HEK293T (cell line): ENCODE data around the gene PTPN3.
"Not testable (repeated sequence)": the region's sequence is repeated elsewhere in the genome, so short reads cannot be mapped to it uniquely, and the experiment has no call there.

Experiments
- CTCF ChIA-PET: fragments of 350-600 bp; formaldehyde crosslinking; extraction: SDS; loops from one replicate; lab custom pipeline; 2021; ENCODE audit warnings: antibody characterized with exemption, inconsistent platforms; lab: Yijun Ruan, JAX
- POLR2A ChIA-PET: fragments of 350-600 bp; formaldehyde crosslinking; extraction: SDS; loops from one replicate; lab custom pipeline; 2020; ENCODE audit warnings: antibody characterized with exemption, inconsistent platforms; lab: Yijun Ruan, JAX
- DNase-seq: peaks from one replicate; pipeline ENCODE4 v3.0.0; 2012; ENCODE audit warnings: mixed read lengths; ENCODE audit errors: extremely low spot score
- ARNT ChIP-seq: fragments of 450-650 bp; IDR thresholded peaks from 2 replicates; pipeline ENCODE4 v1.6.1; 2017; ENCODE audit warnings: mild to moderate bottlenecking
- BHLHE40 ChIP-seq: fragments of 450-650 bp; IDR thresholded peaks from 2 replicates; pipeline ENCODE4 v1.6.1; 2016; ENCODE audit warnings: mild to moderate bottlenecking, moderate library complexity, borderline replicate concordance
- CTBP1 ChIP-seq: fragments of 450-650 bp; IDR thresholded peaks from 2 replicates; pipeline ENCODE4 v1.6.1; 2016; ENCODE audit warnings: borderline replicate concordance
- ELF4 ChIP-seq: fragments of 450-650 bp; IDR thresholded peaks from 2 replicates; pipeline ENCODE4 v1.6.1; 2017; ENCODE audit warnings: antibody characterized with exemption
- FOXA1 ChIP-seq: fragments of 450-650 bp; IDR thresholded peaks from 2 replicates; pipeline ENCODE4 v1.6.1; 2016; ENCODE audit warnings: mild to moderate bottlenecking
- FOXK2 ChIP-seq: fragments of 450-650 bp; IDR thresholded peaks from 2 replicates; pipeline ENCODE4 v1.6.1; 2016; ENCODE audit warnings: mild to moderate bottlenecking
- FOXM1 ChIP-seq: fragments of 450-650 bp; IDR thresholded peaks from 2 replicates; pipeline ENCODE4 v1.6.1; 2017; ENCODE audit warnings: mild to moderate bottlenecking, borderline replicate concordance
- HDGF ChIP-seq: fragments of 450-650 bp; IDR thresholded peaks from 2 replicates; pipeline ENCODE4 v1.6.1; 2017; ENCODE audit warnings: antibody characterized with exemption, borderline replicate concordance
- L3MBTL2 ChIP-seq: fragments of 450-650 bp; conservative IDR thresholded peaks from 2 replicates; pipeline ENCODE4 v1.6.1; 2016; ENCODE audit warnings: mild to moderate bottlenecking
- LEF1 ChIP-seq: fragments of 450-650 bp; IDR thresholded peaks from 2 replicates; pipeline ENCODE4 v1.6.1; 2017; ENCODE audit warnings: mild to moderate bottlenecking, borderline replicate concordance
- NFRKB ChIP-seq: fragments of 450-650 bp; IDR thresholded peaks from 2 replicates; pipeline ENCODE4 v1.6.1; 2016; ENCODE audit warnings: mild to moderate bottlenecking, moderate library complexity
- PKNOX1 ChIP-seq: fragments of 450-650 bp; IDR thresholded peaks from 2 replicates; pipeline ENCODE4 v1.6.1; 2016
- SP1 ChIP-seq: fragments of 450-650 bp; IDR thresholded peaks from 2 replicates; pipeline ENCODE4 v1.6.1; 2017
- SUZ12 ChIP-seq: fragments of 450-650 bp; IDR thresholded peaks from 2 replicates; pipeline ENCODE4 v1.6.1; 2016; ENCODE audit warnings: mild to moderate bottlenecking
- TARDBP ChIP-seq: fragments of 450-650 bp; IDR thresholded peaks from 2 replicates; pipeline ENCODE4 v1.6.1; 2016
- ZNF384 ChIP-seq: fragments of 450-650 bp; IDR thresholded peaks from 2 replicates; pipeline ENCODE4 v1.6.1; 2016

The PTPN3 gene

GRCh38 chr9:109498195-109499092 is at the start of gene PTPN3:
TSS of gene PTPN3 (minus strand) at chr9:109498307. CDS start at chr9:109463434, 34,873 bp downstream.
- CTCF ChIA-PET = no interaction called here
- POLR2A ChIA-PET = interaction anchor here (0.8 to 1.2 kb wide), 2 partner anchors 15 to 19 kb away, joined by 5 to 8 read pairs; no protein-coding TSS in a partner anchor
- DNase-seq = peak; percentile 71
- no peak for TF ChIP-seq ELF4
- no peak for TF ChIP-seq L3MBTL2
- TF ChIP-seq FOXM1 = no peak
- no peak for TF ChIP-seq FOXA1
- TF ChIP-seq SP1 = no peak
- no peak for TF ChIP-seq BHLHE40
- TF ChIP-seq ZNF384 = no peak
- TF ChIP-seq TARDBP = no peak
- no peak for TF ChIP-seq PKNOX1
- no peak for TF ChIP-seq SUZ12
- TF ChIP-seq HDGF = no peak
- TF ChIP-seq LEF1 = no peak
- no peak for TF ChIP-seq CTBP1
- no peak for TF ChIP-seq FOXK2
- TF ChIP-seq ARNT = no peak
- TF ChIP-seq NFRKB = no peak

GRCh38 chr9:109544954-109545353 is 46.8 kb upstream of the PTPN3 start:
- DNase-seq, POLR2A ChIA-PET, CTCF ChIA-PET: not testable (repeated sequence)

- no peak for DNase-seq
- ChIA-PET CTCF (no interaction called here), POLR2A (no interaction called here)
- no peak for TF ChIP-seq LEF1
- no peak for TF ChIP-seq FOXM1
- TF ChIP-seq NFRKB = no peak
- no peak for TF ChIP-seq FOXA1
- TF ChIP-seq CTBP1 = no peak
- no peak for TF ChIP-seq SUZ12
- TF ChIP-seq PKNOX1 = no peak
- TF ChIP-seq L3MBTL2 = no peak
- TF ChIP-seq FOXK2 = no peak
- no peak for TF ChIP-seq ARNT
- no peak for TF ChIP-seq BHLHE40
- no peak for TF ChIP-seq ZNF384
- no peak for TF ChIP-seq ELF4
- no peak for TF ChIP-seq HDGF
- TF ChIP-seq TARDBP = no peak
- TF ChIP-seq SP1 = no peak
These were observed 44.8 kb upstream of the PTPN3 start for GRCh38 chr9:109542922-109543321.

GRCh38 chr9:109538346-109538745 is 40.2 kb upstream of the PTPN3 start:
- ChIA-PET CTCF (no interaction called here), POLR2A (no interaction called here)
- TF ChIP-seq ELF4 = no peak
- TF ChIP-seq TARDBP = no peak
- no peak for DNase-seq

- ChIA-PET POLR2A (no interaction called here), CTCF (no interaction called here)
- no peak for TF ChIP-seq TARDBP
- no peak for TF ChIP-seq L3MBTL2
- TF ChIP-seq HDGF = no peak
- no peak for TF ChIP-seq CTBP1
- no peak for TF ChIP-seq ELF4
- TF ChIP-seq FOXA1 = no peak
- no peak for TF ChIP-seq SUZ12
- TF ChIP-seq SP1 = no peak
- TF ChIP-seq NFRKB = no peak
- no peak for TF ChIP-seq BHLHE40
- TF ChIP-seq ZNF384 = no peak
- TF ChIP-seq FOXM1 = no peak
- no peak for TF ChIP-seq FOXK2
- TF ChIP-seq PKNOX1 = no peak
- TF ChIP-seq ARNT = no peak
- TF ChIP-seq LEF1 = no peak
- no peak for DNase-seq
These were observed 39.2 kb upstream of the PTPN3 start for GRCh38 chr9:109537288-109537687.

- POLR2A ChIA-PET = no interaction called here
- CTCF ChIA-PET = no interaction called here
These were observed 38.8 kb upstream of the PTPN3 start for GRCh38 chr9:109536859-109537258.

More at GRCh38 chr9:109536859-109537258, 38.8 kb upstream of the PTPN3 start:
- TF ChIP-seq HDGF (no peak), NFRKB (no peak), L3MBTL2 (no peak), TARDBP (no peak), SP1 (no peak), ARNT (no peak), PKNOX1 (no peak), ZNF384 (no peak), FOXM1 (no peak), FOXK2 (no peak), BHLHE40 (no peak), CTBP1 (no peak), LEF1 (no peak), FOXA1 (no peak), ELF4 (no peak), SUZ12 (no peak)
- no peak for DNase-seq
